Prostate gland (tissue), 2 donors: ENCODE data around the gene CPXM2. TPM values are rescaled to one million over a fixed set of nuclear protein-coding genes. Genes with fewer than 3 reads are reported as not detected.

Source experiments
- DNase-seq: peaks from one replicate; pipeline ENCODE4 v3.0.0-alpha.2; 2019; ENCODE audit warnings: low spot score
- H3K27ac ChIP-seq, 2 donors: fragments of 200-600 bp; sonication (generic); 2 replicates each; pipeline ENCODE4 v1.5.1; 2017 to 2019
- H3K27me3 ChIP-seq: fragments of 200-600 bp; sonication (generic); replicated peaks from 2 replicates; pipeline ENCODE4 v1.5.1; 2019; ENCODE audit not compliant: insufficient read depth
- H3K36me3 ChIP-seq, 2 donors: fragments of 200-600 bp; sonication (generic); 1 replicate in 1 of 2; 2 replicates in 1 of 2; pipeline versions ENCODE4 v1.5.1 to v1.8.1; 2017 to 2019
- H3K4me1 ChIP-seq: fragments of 200-600 bp; sonication (generic); replicated peaks from 2 replicates; pipeline ENCODE4 v1.5.1; 2019
- H3K4me3 ChIP-seq, 2 donors: fragments of 200-600 bp; sonication (generic); 2 replicates each; pipeline ENCODE4 v1.5.1; 2017 to 2019
- H3K9me3 ChIP-seq: fragments of 200-600 bp; sonication (generic); 2 replicates; pipeline ENCODE4 v1.5.1; 2017
- POLR2A ChIP-seq: fragments of 450-650 bp; IDR thresholded peaks from one replicate; pipeline ENCODE4 v1.6.1; 2016; ENCODE audit warnings: antibody characterized with exemption, mild to moderate bottlenecking
- POLR2AphosphoS5 ChIP-seq: sonication (generic); formaldehyde crosslinking; IDR thresholded peaks from one replicate; pipeline ENCODE4 v1.6.1; 2017; ENCODE audit warnings: antibody characterized with exemption
- WGBS: methylation state at CpG from one replicate; pipeline ENCODE4 v1.1.5; 2018; 5-methylcytosine and 5-hydroxymethylcytosine counted together
- intact Hi-C: fragments of 100-400 bp; cut with DNase I; formaldehyde crosslinking; loops from one replicate; pipeline ENCODE4 v1.14.2; 2022
- total RNA-seq, 2 donors: library from RNA; depleted of rRNA; stranded (reverse); fragments of >200 nt; gene quantifications; one replicate each; pipeline ENCODE4 v1.1.0, GENCODE V29; 2016
- TF ChIP-seq, protein P1 (sequence below), 4 experiments: fragments of 200-600 bp in 2 of 4; fragments of 450-650 bp in 2 of 4; sonication (generic) in 2 of 4; IDR thresholded peaks; 1 replicate in 3 of 4; 2 replicates in 1 of 4; pipeline ENCODE4 v1.5.1; 2016 to 2019; ENCODE audit warnings: antibody characterized with exemption in 4 of 4, mild to moderate bottlenecking in 2 of 4, moderate library complexity in 2 of 4

Gene CPXM2
- total RNA-seq, 2 donors from 2014 or later, result 5.4 to 27.4 TPM

DNA sequence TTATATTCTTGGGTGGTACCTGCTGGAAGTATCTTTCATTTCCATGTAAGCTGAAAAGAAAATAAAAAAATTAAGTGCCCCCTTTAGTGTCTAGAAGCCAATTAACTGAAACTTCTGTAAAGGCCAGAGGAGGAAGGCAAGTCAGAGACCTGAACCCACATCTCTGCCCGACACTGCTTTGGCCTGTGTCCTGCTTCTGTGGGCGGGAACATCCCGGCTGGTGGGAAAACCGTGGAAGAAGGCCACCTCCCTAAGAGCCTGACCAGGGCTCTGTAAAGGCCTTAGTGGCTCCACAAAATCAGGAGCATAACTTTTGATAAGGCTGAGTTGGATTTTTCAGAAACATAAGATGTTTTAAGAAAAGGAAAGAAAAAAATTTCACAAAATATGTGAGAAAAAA is 9.4 kb downstream of the CPXM2 start:
- TF ChIP-seq POLR2A, result no peak
- TF ChIP-seq, protein P1, sequence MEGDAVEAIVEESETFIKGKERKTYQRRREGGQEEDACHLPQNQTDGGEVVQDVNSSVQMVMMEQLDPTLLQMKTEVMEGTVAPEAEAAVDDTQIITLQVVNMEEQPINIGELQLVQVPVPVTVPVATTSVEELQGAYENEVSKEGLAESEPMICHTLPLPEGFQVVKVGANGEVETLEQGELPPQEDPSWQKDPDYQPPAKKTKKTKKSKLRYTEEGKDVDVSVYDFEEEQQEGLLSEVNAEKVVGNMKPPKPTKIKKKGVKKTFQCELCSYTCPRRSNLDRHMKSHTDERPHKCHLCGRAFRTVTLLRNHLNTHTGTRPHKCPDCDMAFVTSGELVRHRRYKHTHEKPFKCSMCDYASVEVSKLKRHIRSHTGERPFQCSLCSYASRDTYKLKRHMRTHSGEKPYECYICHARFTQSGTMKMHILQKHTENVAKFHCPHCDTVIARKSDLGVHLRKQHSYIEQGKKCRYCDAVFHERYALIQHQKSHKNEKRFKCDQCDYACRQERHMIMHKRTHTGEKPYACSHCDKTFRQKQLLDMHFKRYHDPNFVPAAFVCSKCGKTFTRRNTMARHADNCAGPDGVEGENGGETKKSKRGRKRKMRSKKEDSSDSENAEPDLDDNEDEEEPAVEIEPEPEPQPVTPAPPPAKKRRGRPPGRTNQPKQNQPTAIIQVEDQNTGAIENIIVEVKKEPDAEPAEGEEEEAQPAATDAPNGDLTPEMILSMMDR (IDR thresholded peaks at IDR 0.05), result no peak
- TF ChIP-seq POLR2AphosphoS5, result no peak
- Histone ChIP-seq H3K27ac (no peak overlapping the region), H3K27me3 (no peaks in the 10 kb centered on the region), H3K36me3 (no peaks in the 10 kb centered on the region), H3K4me1 (no peaks in the 10 kb centered on the region), H3K9me3 (no peaks in the 10 kb centered on the region), H3K4me3 (no peak overlapping the region)
- 57% methylated on average over 4 of the region's 4 CpGs for WGBS
- intact Hi-C loops, result loop anchor here (5.0 kb wide), 1 partner anchor 80 kb away; no protein-coding TSS in a partner anchor
- DNase-seq, result no peak

DNA sequence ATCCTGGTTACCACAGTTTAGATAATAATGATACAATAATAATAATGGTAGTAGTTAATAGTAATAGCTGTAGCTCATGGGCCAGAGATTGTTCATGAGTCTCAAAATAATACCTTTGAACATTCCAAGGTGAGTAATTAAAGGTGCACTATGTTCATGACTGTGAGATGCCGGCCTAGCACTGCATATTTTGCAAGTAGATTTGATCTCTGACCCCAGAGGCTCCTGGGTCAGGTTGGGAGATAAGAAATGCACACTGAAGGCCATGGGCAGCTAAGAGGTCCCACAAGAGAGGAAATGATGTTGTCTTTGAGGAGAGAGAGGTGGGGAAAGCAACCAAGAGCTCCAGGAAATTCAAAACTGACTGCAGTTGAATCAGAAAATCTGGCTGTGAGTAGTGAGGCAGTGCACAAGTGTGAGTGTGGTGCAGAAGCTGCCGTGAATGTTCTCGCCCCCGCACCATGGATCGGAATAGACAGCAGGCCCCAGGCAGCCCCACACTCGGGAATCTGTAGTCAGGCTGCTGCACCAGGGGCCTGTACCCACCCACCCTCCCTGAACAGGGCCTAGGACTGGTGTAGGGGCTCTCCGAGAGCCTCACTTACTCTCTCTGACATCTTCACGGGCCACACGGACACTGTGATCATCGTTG is 11.9 kb downstream of the CPXM2 start:
- intact Hi-C loops, result loop anchor here (5.0 kb wide), 1 partner anchor 77 kb away; no protein-coding TSS in a partner anchor
- H3K4me3 ChIP-seq, result no peak overlapping the region
- no peaks in the 10 kb centered on the region for H3K9me3 ChIP-seq
- 72% methylated on average over 10 of the region's 10 CpGs for WGBS
- H3K27me3 ChIP-seq, result no peaks in the 10 kb centered on the region
- no peaks in the 10 kb centered on the region for H3K4me1 ChIP-seq
- H3K27ac ChIP-seq, result no peak overlapping the region
- TF ChIP-seq POLR2A (no peak), POLR2AphosphoS5 (no peak)
- TF ChIP-seq, protein P1 (IDR thresholded peaks at IDR 0.05), result no peak
- no peaks in the 10 kb centered on the region for H3K36me3 ChIP-seq
- DNase-seq, result no peak

DNA sequence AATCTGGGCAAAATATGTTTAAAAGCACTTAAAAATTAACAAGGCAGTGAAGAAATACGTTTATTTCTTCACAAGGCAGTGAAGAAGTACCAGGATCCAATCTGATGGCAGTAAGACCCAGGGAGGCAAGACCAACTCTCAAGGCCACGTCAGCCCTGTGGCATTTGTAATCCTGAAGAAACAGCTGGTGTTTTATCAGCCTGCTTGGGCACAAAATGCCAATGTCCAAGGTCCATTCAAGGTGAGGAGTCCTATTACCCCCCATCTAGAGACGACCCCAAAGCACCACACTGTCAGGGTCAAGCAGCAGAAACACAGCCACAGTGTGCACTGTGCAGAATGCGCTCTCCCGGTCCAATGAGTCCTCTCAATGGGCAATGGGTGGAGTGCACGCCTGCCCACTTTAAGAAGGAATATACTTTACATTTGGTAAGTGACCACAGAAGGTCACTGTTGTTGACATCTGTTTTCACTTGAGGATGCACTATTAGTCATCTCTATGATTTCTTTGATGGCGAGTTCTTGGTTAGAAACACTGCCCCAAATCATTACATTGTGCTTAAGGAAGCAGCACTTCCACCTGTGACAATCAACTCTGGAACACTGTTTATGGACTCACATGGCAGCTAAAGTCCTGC is 12.8 kb downstream of the CPXM2 start:
- H3K9me3 ChIP-seq, result no peaks in the 10 kb centered on the region
- H3K27me3 ChIP-seq, result no peaks in the 10 kb centered on the region
- no peak overlapping the region for H3K27ac ChIP-seq
- H3K36me3 ChIP-seq, result no peaks in the 10 kb centered on the region
- WGBS, result 88% methylated on average over 7 of the region's 7 CpGs
- no peaks in the 10 kb centered on the region for H3K4me1 ChIP-seq
- no peak overlapping the region for H3K4me3 ChIP-seq
- TF ChIP-seq POLR2AphosphoS5 (no peak), POLR2A (no peak)
- TF ChIP-seq, protein P1 (IDR thresholded peaks at IDR 0.05), result no peak
- no peak for DNase-seq
- intact Hi-C loops, result no loop called here

DNA sequence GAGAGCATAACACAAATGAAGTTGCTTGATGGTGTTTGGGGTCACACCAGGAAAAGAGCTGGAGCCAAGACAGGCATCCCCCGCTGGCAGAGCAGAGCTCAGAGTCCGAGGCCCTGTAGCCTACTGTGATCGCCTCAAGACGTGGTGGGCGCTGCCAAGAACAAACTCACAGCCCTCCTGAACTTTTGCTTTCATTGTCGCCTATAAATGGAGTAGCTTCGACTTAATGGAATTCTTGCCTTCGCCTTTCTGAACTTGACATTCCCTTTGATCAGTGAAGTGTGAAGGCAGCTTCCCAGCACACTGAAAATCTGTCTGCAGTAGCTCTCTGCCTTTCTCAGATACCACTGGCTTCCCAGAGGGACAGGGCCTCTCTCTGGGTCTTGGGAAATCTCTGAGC is 21.3 kb downstream of the CPXM2 start:
- DNase-seq, result no peak
- H3K27me3 ChIP-seq, result no peaks in the 10 kb centered on the region
- 28% methylated on average over 8 of the region's 8 CpGs for WGBS
- TF ChIP-seq, protein P1 (IDR thresholded peaks at IDR 0.05), result no peak
- TF ChIP-seq POLR2AphosphoS5 (no peak), POLR2A (no peak)
- no peaks in the 10 kb centered on the region for H3K9me3 ChIP-seq
- H3K36me3 ChIP-seq, result no peaks in the 10 kb centered on the region
- H3K4me1 ChIP-seq, result no peaks in the 10 kb centered on the region
- no peak overlapping the region for H3K27ac ChIP-seq
- intact Hi-C loops, result no loop called here
- H3K4me3 ChIP-seq, result no peak overlapping the region

DNA sequence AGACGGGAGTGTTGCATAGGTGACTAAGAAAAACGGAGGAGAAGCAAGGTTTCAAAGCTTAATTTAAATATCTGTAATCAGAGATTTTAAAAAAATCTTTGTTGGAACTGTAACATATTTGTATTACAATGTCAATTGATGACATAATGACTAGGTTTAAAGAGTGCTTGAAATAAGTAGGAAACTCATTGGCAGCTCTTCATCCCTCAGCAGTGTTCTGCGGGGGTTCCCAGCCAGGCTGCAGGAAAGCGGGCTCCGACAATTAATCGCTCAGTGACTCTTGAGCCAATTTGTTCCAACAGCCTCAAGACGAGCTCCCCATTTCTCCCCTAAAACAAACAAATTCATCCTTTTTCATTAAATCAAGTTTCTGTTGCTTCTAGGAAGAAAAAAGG is 22.6 kb downstream of the CPXM2 start:
- TF ChIP-seq POLR2A (no peak), POLR2AphosphoS5 (no peak)
- TF ChIP-seq, protein P1 (IDR thresholded peaks at IDR 0.05), result no peak
- DNase-seq, result no peak
- Histone ChIP-seq H3K27ac (no peak overlapping the region), H3K36me3 (no peaks in the 10 kb centered on the region), H3K4me3 (no peak overlapping the region), H3K27me3 (no peaks in the 10 kb centered on the region), H3K4me1 (no peaks in the 10 kb centered on the region), H3K9me3 (no peaks in the 10 kb centered on the region)
- 67% methylated on average over 7 of the region's 7 CpGs for WGBS
- intact Hi-C loops, result loop anchor here (10.0 kb wide), 1 partner anchor 284 kb away; no protein-coding TSS in a partner anchor
